ENCODE results near the gene LSR. TPM values are rescaled to one million over a fixed set of nuclear protein-coding genes. Genes with fewer than 3 reads are reported as not detected.
"Not testable (repeated sequence)": the region's sequence is repeated elsewhere in the genome, so short reads cannot be mapped to it uniquely, and the experiment has no call there.

Gene LSR
- total RNA-seq, 2 donors from 2014 or later: 7.6 to 9.3 TPM

GRCh38 chr19:35231956-35232645 lies 16.7 kb upstream of the LSR start:
- H3K27ac ChIP-seq: no peak overlapping the region
- H3K27me3 ChIP-seq (replicated peaks; ENCODE audit: insufficient read depth): no peaks in the 10 kb centered on the region
- DNase-seq (ENCODE audit: low spot score): no peak
- no peak overlapping the region for H3K4me3 ChIP-seq
- no peak for TF ChIP-seq CTCF (IDR thresholded peaks at IDR 0.05)
- H3K9me3 ChIP-seq: no peaks in the 10 kb centered on the region
- no peaks in the 10 kb centered on the region for H3K4me1 ChIP-seq (ENCODE audit: control insufficient read depth in 1 of 2, low read depth in 2 of 2)
- H3K36me3 ChIP-seq: no peaks in the 10 kb centered on the region
- no peak for ATAC-seq (ENCODE audit: insufficient number of reproducible peaks, low FRiP score, low read depth)

- DNase-seq (ENCODE audit: low spot score) (no peak), ATAC-seq (ENCODE audit: insufficient number of reproducible peaks, low FRiP score, low read depth) (no peak)
- H3K4me3 ChIP-seq: no peak overlapping the region
- no peak overlapping the region for H3K27ac ChIP-seq
- TF ChIP-seq CTCF (IDR thresholded peaks at IDR 0.05): no peak
- no peaks in the 10 kb centered on the region for H3K4me1 ChIP-seq (ENCODE audit: control insufficient read depth in 1 of 2, low read depth in 2 of 2)
- H3K27me3 ChIP-seq (replicated peaks; ENCODE audit: insufficient read depth): no peaks in the 10 kb centered on the region
- H3K9me3 ChIP-seq: no peaks in the 10 kb centered on the region
- no peaks in the 10 kb centered on the region for H3K36me3 ChIP-seq
Observed at GRCh38 chr19:35232912-35233311, 15.9 kb upstream of the LSR start.

GRCh38 chr19:35236638-35237400 lies 12.0 kb upstream of the LSR start:
- DNase-seq (ENCODE audit: low spot score): no peak
- H3K36me3 ChIP-seq: no peaks in the 10 kb centered on the region
- H3K4me3 ChIP-seq: no peak overlapping the region
- TF ChIP-seq CTCF (IDR thresholded peaks at IDR 0.05): no peak
- no peak for ATAC-seq (ENCODE audit: insufficient number of reproducible peaks, low FRiP score, low read depth)
- H3K9me3 ChIP-seq: peaks cover 5% of the 10 kb centered on the region
- H3K27me3 ChIP-seq (replicated peaks; ENCODE audit: insufficient read depth): no peaks in the 10 kb centered on the region
- no peak overlapping the region for H3K27ac ChIP-seq
- no peaks in the 10 kb centered on the region for H3K4me1 ChIP-seq (ENCODE audit: control insufficient read depth in 1 of 2, low read depth in 2 of 2)

GRCh38 chr19:35239597-35239996 lies 9.2 kb upstream of the LSR start:
- H3K4me1 ChIP-seq (ENCODE audit: control insufficient read depth in 1 of 2, low read depth in 2 of 2); H3K36me3 ChIP-seq; H3K9me3 ChIP-seq; H3K27ac ChIP-seq; ATAC-seq (ENCODE audit: insufficient number of reproducible peaks, low FRiP score, low read depth); H3K4me3 ChIP-seq; DNase-seq (ENCODE audit: low spot score); H3K27me3 ChIP-seq (replicated peaks; ENCODE audit: insufficient read depth): not testable (repeated sequence)

GRCh38 chr19:35240327-35240726 lies 8.5 kb upstream of the LSR start:
- DNase-seq (ENCODE audit: low spot score) (no peak), ATAC-seq (ENCODE audit: insufficient number of reproducible peaks, low FRiP score, low read depth) (no peak)
- no peak for TF ChIP-seq CTCF (IDR thresholded peaks at IDR 0.05)
- H3K9me3 ChIP-seq: peaks cover 5% of the 10 kb centered on the region
- H3K4me1 ChIP-seq (ENCODE audit: control insufficient read depth in 1 of 2, low read depth in 2 of 2): no peaks in the 10 kb centered on the region
- no peaks in the 10 kb centered on the region for H3K27me3 ChIP-seq (replicated peaks; ENCODE audit: insufficient read depth)
- H3K36me3 ChIP-seq: no peaks in the 10 kb centered on the region
- H3K4me3 ChIP-seq: no peak overlapping the region
- no peak overlapping the region for H3K27ac ChIP-seq
